Left ventricle myocardium superior (tissue), 1 donor: Measurements from ENCODE around the gene TPM1. TPM values are rescaled to one million over a fixed set of nuclear protein-coding genes. Genes with fewer than 3 reads are reported as not detected.
"Not testable (repeated sequence)": the region's sequence is repeated elsewhere in the genome, so short reads cannot be mapped to it uniquely, and the experiment has no call there.

ENCODE experiments used
- ATAC-seq: fragments of 200-7000 bp; cut with Tn5 transposase; one replicate; pipeline ENCODE4 v1.9.1; 2020; ENCODE audit warnings: mild to moderate bottlenecking, moderate library complexity
- DNase-seq: peaks from one replicate; pipeline ENCODE4 v3.0.0-alpha.2; 2020
- intact Hi-C: fragments of 100-400 bp; cut with micrococcal nuclease; formaldehyde crosslinking; loops from one replicate; pipeline ENCODE4 v1.11.0; 2022
- total RNA-seq: library from RNA; stranded (reverse); fragmentation: NEBNext Ultra II Directional; extraction: Animal tissue kit (Norgen Biotek cat#: 25700); gene quantifications from one replicate; pipeline ENCODE4 v1.2.1, GENCODE V29; 2021
- donor health status: DM: no; HTN: yes; CAD: no; lungs with severe emphysema.

TPM1 gene
- total RNA-seq, 1 donor from 2014 or later: 14,056 TPM

DNA sequence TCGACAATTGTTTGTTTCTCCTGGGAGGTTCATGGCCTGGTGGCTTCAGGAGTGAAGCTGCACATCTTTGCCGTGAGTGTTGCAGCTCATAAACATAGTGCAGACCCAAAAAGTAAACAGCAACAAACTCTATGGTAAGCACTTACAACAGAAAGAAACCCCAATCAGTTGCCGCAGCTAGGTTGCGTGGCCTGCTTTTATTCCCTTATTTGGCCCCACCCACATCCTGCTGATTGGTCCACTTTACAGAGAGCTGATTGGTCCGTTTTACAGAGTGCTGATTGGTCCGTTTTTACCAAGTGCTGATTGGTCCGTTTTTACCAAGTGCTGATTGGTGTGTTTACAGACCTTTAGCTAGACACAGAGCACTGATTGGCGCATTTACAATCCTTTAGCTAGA, 62.8 kb downstream of the TPM1 start:
- ATAC-seq, intact Hi-C loops, DNase-seq: not testable (repeated sequence)

DNA sequence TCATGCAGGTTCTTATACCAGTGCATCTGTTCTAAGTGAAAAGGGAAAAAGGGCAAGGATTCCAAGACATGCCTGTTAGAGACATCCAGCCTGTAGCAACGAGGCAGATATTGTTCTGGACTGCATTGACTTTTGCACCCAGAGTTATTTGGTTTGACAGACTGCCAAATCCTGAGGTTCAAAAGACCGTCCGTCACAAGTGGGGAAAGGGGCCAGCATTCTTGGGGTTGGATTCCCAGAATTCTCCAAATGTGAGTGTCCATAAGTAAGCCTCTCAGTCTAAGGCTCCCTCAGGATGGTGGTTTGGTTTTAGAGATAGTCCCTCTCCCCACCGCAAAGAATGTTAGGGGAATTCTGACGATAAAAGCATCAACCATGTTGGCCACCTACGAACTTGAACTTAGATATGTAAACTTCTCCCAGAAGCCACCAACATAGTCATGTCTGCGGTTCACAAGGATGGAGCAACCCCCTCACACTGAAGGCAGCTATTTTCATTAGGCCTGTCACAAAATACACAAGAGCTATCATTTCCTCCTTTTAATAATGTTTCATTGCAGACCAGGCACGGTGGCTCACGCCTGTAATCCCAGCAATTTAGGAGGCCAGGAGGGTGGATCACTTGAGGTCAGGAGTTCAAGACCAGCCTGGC, 65.5 kb downstream of the TPM1 start:
- ATAC-seq (no peak), DNase-seq (no peak)
- intact Hi-C loops: no loop called here

- intact Hi-C loops: no loop called here
- no peak for ATAC-seq
- DNase-seq: no peak
These were observed 67.0 kb downstream of the TPM1 start for GRCh38 chr15:63109498-63109897.

GRCh38 chr15:63109920-63110319, 67.4 kb downstream of the TPM1 start:
- intact Hi-C loops: no loop called here
- no peak for DNase-seq
- no peak for ATAC-seq

DNA sequence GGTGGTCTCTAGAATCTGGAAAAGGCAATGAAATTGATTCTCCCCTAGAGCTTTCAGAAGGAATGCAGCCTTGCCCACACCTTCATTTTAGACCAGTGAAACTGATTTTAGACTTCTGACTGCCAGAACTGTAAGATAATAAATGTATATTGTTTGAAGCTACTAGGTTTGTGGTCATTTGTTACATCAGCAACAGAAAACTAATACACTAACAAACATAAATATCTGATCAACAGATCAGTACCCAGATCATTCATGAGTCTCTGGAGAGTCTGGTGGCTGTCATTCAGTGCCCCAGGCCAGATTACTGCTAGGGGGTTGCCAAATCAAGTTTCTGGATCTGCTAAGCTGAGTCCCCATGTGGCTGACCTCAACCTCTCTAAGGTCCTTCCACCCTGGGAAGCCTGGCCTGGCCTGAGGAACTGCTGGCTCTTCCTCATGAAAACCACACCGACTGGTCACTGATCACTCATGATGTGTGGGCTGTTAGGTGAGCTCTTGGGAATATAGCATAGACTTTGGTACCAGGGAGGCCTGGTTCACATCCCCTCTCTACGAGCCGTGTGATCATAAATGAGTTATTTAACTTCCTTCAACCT, 68.0 kb downstream of the TPM1 start:
- DNase-seq (no peak), ATAC-seq (no peak)
- intact Hi-C loops: no loop called here

DNA sequence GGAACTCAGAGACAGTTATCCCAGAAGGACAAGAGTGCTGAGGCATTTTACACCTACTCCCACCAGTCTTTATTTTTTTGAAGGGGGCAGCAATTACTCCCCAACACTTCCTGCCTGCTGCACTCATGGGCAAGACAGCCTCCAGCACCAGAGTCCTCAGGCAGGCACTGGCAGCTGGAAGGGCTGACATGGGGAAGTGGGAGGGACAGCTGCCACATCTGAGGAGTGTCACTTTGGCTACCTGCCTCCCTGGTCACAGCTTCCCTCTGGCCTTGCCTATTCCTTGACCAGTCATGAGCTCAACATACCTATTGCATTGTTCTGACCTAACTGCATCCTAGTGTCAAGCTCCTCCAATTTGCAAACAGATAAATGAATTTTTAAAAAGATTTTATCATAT, 68.9 kb downstream of the TPM1 start:
- ATAC-seq (peak; percentile 60), DNase-seq (no peak)
- intact Hi-C loops: no loop called here

DNA sequence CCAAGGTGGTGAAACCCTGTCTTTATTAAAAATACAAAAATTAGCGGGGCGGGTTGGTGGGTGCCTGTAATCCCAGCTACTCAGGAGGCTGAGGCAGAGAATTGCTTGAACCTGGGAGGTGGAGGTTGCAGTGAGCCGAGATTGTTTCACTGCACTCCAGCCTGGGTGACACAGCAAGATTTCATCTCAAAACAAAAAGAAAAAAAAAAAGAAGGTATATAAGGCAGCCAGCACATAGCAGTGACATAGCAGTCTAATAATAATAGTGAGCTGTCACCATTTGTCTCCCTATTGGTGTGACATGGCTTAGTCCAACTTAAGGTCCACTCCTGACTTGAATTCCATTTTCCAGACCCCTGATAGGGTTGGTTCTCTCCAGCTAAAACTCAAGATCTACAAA, 70.3 kb downstream of the TPM1 start:
- no peak for ATAC-seq
- DNase-seq: no peak
- intact Hi-C loops: no loop called here

DNA sequence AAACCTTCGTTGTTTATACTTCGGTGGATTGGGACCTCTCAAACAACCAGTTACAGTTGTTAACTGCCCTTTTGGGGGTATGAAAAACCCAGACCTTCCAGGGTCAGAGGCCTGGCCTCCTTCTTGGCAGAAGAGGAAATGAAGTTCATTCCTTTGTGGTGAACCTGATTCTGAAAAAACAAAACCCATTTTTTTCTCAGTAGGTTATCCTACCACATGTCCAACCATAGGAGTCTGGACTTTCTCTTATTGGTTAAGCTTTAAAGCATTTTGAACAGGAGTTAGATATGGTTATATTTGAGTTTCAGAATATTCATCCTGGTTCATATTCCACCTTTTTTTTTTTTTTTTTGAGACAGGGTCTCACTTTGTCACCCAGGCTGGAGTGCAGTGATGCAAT, 71.9 kb downstream of the TPM1 start:
- ATAC-seq: no peak
- intact Hi-C loops: no loop called here

More for the DNA sequence above, 71.9 kb downstream of the TPM1 start:
- no peak for DNase-seq

Other genes with a start within 250 kb of the TPM1 start
- 26.0 TPM for gene LACTB, start 79.1 kb downstream of the TPM1 start, total RNA-seq
- gene RPS27L, start 114.7 kb downstream of the TPM1 start, total RNA-seq: 157 TPM
- gene RAB8B, start 146.9 kb downstream of the TPM1 start, total RNA-seq: 9.1 TPM
- gene APH1B, start 234.9 kb downstream of the TPM1 start, total RNA-seq: 5.6 TPM